ENCODE results near the gene ADCY9. TPM values are rescaled to one million over a fixed set of nuclear protein-coding genes. Genes with fewer than 3 reads are reported as not detected.

Gene ADCY9
- total RNA-seq (2022; extraction: Qiagen RNA extraction; ENCODE audit: low read depth): 5.5 to 8.7 TPM (median 8.0 TPM) in 5 replicates

GRCh38 chr16:4116325-4117249 is at the start of gene ADCY9:
ADCY9 (minus strand) TSS chr16:4116442; CDS start chr16:4115442, 1,000 bp downstream.

Other genes with a start within 250 kb of the ADCY9 start
- 14.0 to 21.8 TPM (median 17.7 TPM) in 5 replicates for gene CREBBP, start 235.7 kb downstream of the ADCY9 start, total RNA-seq (2022; extraction: Qiagen RNA extraction; ENCODE audit: low read depth)
- 0.06 TPM in 1 of 5 replicates, not detected in the others for gene SRL, start 125.6 kb upstream of the ADCY9 start, total RNA-seq (2022; extraction: Qiagen RNA extraction; ENCODE audit: low read depth)
- gene TFAP4, start 156.6 kb upstream of the ADCY9 start, total RNA-seq (2022; extraction: Qiagen RNA extraction; ENCODE audit: low read depth): 14.5 to 21.1 TPM (median 18.9 TPM) in 5 replicates
- 17.5 to 29.4 TPM (median 28.8 TPM) in 5 replicates for gene GLIS2, start 199.6 kb upstream of the ADCY9 start, total RNA-seq (2022; extraction: Qiagen RNA extraction; ENCODE audit: low read depth)
- 58.5 to 74.5 TPM (median 66.4 TPM) in 5 replicates for gene PAM16, start 234.9 kb upstream of the ADCY9 start, total RNA-seq (2022; extraction: Qiagen RNA extraction; ENCODE audit: low read depth)